Thoracic aorta (tissue), 2 donors: ENCODE measurements around the gene SRGAP1. TPM values are rescaled to one million over a fixed set of nuclear protein-coding genes. Genes with fewer than 3 reads are reported as not detected.
"Not testable (repeated sequence)": the region's sequence is repeated elsewhere in the genome, so short reads cannot be mapped to it uniquely, and the experiment has no call there.

ENCODE experiments used
- ATAC-seq: fragments of 150-250 bp; one replicate; pipeline ENCODE4 v1.8.0; 2017; ENCODE audit warnings: low read depth; ENCODE audit not compliant: insufficient number of reproducible peaks, low FRiP score
- DNase-seq: peaks from one replicate; pipeline ENCODE4 v3.0.0-alpha.2; 2020; ENCODE audit warnings: low spot score
- H3K27ac ChIP-seq, 2 donors: fragments of 200-600 bp; sonication (generic); 1 replicate in 1 of 2; 2 replicates in 1 of 2; pipeline ENCODE4 v1.5.1; 2016; ENCODE audit warnings: mild to moderate bottlenecking in 2 of 2, moderate library complexity in 2 of 2
- H3K27me3 ChIP-seq: fragments of 200-600 bp; sonication (generic); replicated peaks from 2 replicates; pipeline ENCODE4 v1.6.0; 2016; ENCODE audit warnings: mild to moderate bottlenecking; ENCODE audit not compliant: insufficient read depth
- H3K36me3 ChIP-seq: fragments of 200-600 bp; sonication (generic); one replicate; pipeline ENCODE4 v1.5.1; 2016
- H3K4me1 ChIP-seq, 2 donors: fragments of 200-600 bp; sonication (generic); 1 replicate in 1 of 2; 2 replicates in 1 of 2; pipeline versions ENCODE4 v1.5.1 to v1.6.0; 2016; ENCODE audit warnings: low read depth in 2 of 2, mild to moderate bottlenecking in 1 of 2; ENCODE audit not compliant: control insufficient read depth in 1 of 2
- H3K4me3 ChIP-seq: fragments of 200-600 bp; sonication (generic); 2 replicates; pipeline ENCODE4 v1.5.1; 2016; ENCODE audit warnings: mild to moderate bottlenecking
- H3K9me3 ChIP-seq: fragments of 200-600 bp; sonication (generic); 2 replicates; pipeline ENCODE4 v1.5.1; 2016
- total RNA-seq, 2 donors: library from RNA; depleted of rRNA; stranded (reverse); fragments of >200 nt; gene quantifications; one replicate each; pipeline versions ENCODE4 v1.1.0 to v1.2.3, GENCODE V29; 2016
- TF ChIP-seq, protein P1 (sequence below): fragments of 200-600 bp; sonication (generic); IDR thresholded peaks from one replicate; pipeline ENCODE4 v1.5.1; 2019; ENCODE audit warnings: antibody characterized with exemption

SRGAP1 gene
- total RNA-seq, 2 donors from 2014 or later: 7.9 to 24.1 TPM

DNA sequence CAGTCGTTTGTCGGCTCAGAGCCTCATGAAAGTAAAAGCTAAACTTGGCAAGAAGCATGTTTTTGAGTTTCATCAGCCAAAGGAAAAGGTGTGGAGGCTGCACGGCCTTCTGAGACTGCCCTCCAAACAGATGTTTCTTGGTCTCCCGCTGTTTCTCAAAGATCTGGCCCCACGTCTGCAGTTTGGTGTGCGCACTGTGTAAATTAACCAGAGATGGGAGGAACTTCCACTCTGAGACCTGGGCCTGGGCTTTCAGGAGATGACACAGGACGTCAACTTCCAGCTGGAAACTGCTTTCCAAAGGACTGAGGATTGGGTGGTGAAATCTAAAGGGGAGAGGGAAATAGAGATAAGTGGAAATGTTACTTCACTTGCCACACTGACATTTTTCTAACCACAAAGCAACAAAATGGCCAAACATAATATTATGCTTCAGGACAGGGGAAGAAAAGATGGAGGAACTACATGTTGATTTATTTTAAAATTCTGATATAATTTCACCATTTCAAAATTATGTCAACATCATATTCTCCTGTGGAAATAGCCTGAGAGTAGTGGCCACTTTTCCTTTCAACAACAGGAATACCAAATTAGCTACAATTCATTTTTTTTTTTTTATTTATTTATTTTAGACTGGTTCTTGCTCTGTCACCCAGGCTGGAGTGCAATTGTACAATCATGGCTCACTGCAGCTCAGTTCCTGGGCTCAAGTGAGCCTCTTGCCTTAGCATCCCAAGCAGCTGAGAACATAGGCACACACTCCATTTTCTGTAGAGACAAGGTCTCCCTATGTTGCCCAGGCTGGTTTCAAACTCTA lies 350.0 kb downstream of the SRGAP1 start:
- no peaks in the 10 kb centered on the region for H3K27me3 ChIP-seq
- H3K4me1 ChIP-seq: peaks cover 4 to 11% of the 10 kb centered on the region in 2 donors
- no peak for ATAC-seq
- no peak overlapping the region for H3K4me3 ChIP-seq
- no peak for DNase-seq
- no peaks in the 10 kb centered on the region for H3K9me3 ChIP-seq
- H3K36me3 ChIP-seq: no peaks in the 10 kb centered on the region
- TF ChIP-seq, protein P1, sequence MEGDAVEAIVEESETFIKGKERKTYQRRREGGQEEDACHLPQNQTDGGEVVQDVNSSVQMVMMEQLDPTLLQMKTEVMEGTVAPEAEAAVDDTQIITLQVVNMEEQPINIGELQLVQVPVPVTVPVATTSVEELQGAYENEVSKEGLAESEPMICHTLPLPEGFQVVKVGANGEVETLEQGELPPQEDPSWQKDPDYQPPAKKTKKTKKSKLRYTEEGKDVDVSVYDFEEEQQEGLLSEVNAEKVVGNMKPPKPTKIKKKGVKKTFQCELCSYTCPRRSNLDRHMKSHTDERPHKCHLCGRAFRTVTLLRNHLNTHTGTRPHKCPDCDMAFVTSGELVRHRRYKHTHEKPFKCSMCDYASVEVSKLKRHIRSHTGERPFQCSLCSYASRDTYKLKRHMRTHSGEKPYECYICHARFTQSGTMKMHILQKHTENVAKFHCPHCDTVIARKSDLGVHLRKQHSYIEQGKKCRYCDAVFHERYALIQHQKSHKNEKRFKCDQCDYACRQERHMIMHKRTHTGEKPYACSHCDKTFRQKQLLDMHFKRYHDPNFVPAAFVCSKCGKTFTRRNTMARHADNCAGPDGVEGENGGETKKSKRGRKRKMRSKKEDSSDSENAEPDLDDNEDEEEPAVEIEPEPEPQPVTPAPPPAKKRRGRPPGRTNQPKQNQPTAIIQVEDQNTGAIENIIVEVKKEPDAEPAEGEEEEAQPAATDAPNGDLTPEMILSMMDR: no peak
- peak overlapping the region; percentile 21 to 44 for H3K27ac ChIP-seq

DNA sequence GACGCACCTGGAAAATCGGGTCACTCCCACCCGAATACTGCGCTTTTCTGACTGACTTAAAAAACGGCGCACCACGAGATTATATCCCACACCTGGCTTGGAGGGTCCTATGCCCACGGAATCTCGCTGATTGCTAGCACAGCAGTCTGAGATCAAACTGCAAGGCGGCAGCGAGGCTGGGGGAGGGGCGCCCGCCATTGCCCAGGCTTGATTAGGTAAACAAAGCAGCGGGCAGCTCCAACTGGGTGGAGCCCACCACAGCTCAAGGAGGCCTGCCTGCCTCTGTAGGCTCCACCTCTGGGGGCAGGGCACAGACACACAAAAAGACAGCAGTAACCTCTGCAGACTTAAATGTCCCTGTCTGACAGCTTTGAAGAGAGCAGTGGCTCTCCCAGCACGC lies 351.3 kb downstream of the SRGAP1 start:
- H3K4me3 ChIP-seq, H3K27ac ChIP-seq, H3K9me3 ChIP-seq, ATAC-seq, DNase-seq, H3K36me3 ChIP-seq, H3K27me3 ChIP-seq: not testable (repeated sequence)
- peaks cover 4 to 11% of the 10 kb centered on the region in 2 donors for H3K4me1 ChIP-seq

DNA sequence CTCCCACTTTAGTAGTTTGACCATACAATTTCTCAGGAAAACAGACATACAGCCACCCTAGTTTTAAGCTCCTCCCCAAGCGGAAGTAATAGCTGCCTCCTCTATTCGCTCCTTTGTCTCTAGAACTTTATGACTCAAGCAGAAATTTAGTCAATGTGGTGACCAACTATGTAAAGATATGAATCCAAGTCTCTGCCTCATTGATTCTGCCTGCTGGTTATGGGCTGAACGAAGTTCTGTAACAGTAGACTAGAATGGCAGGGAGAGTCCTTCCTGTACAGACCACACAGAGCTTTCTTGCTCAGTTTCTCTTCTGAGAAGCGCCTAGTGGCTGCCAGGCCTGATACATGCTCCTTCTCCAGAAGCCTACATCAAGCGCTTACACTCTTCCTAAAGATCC lies 358.5 kb downstream of the SRGAP1 start:
- H3K4me3 ChIP-seq: no peak overlapping the region
- no peak overlapping the region for H3K27ac ChIP-seq
- DNase-seq: no peak
- ATAC-seq: no peak
- TF ChIP-seq, protein P1: no peak
- H3K36me3 ChIP-seq: no peaks in the 10 kb centered on the region
- no peaks in the 10 kb centered on the region for H3K4me1 ChIP-seq
- H3K27me3 ChIP-seq: no peaks in the 10 kb centered on the region
- no peaks in the 10 kb centered on the region for H3K9me3 ChIP-seq

DNA sequence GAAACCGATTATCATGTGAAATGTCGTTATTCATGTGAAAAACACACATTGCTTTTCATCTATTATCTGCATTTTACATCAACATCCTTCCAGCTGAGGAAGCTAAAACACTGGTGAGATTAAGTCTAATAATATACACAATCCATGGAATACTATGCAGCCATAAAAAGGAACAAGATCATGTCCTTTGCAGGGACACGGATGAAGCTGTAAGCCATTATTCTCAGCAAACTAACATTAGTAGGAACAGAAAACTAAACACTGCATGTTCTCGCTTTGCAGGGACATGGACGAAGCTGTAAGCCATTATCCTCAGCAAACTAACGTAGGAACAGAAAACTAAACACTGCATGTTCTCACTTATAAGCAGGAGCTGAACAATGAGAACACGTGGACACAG lies 359.3 kb downstream of the SRGAP1 start:
- ATAC-seq: no peak
- Histone ChIP-seq H3K9me3 (no peaks in the 10 kb centered on the region), H3K4me3 (no peak overlapping the region), H3K36me3 (no peaks in the 10 kb centered on the region), H3K4me1 (no peaks in the 10 kb centered on the region), H3K27me3 (no peaks in the 10 kb centered on the region), H3K27ac (no peak overlapping the region)
- TF ChIP-seq, protein P1: no peak
- DNase-seq: no peak

DNA sequence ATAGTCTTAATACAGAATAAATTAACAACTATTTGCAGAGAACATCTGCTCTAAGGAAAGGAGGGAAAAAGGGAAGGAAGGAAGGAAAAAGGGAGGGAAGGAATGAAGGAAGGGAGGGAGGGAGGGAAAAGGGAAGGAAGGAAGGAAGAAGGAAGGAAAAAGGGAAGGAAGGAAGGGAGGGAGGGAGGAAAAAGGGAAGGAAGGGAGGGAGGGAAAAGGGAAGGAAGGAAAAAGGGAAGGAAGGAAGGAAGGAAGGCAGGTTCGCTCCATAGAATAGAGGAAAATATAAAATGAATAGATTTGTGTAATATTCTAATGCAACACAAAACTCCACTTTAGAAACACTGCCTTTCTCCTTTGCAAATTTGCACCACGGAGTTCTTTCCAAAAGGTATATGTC lies 361.0 kb downstream of the SRGAP1 start:
- no peak for DNase-seq
- no peaks in the 10 kb centered on the region for H3K4me1 ChIP-seq
- no peaks in the 10 kb centered on the region for H3K27me3 ChIP-seq
- ATAC-seq: no peak
- no peaks in the 10 kb centered on the region for H3K9me3 ChIP-seq
- H3K4me3 ChIP-seq: no peak overlapping the region
- H3K27ac ChIP-seq: no peak overlapping the region
- TF ChIP-seq, protein P1: no peak
- no peaks in the 10 kb centered on the region for H3K36me3 ChIP-seq
